ENCODE results near the gene CBX5. TPM values are rescaled to one million over a fixed set of nuclear protein-coding genes. Genes with fewer than 3 reads are reported as not detected.

The CBX5 gene
- total and polyA plus RNA-seq, 9 of the 15 experiments (the other 6 are each of a cell fraction or from before 2014, with no cell fraction given), result 32.6 to 102 (median 59.2) TPM

DNA sequence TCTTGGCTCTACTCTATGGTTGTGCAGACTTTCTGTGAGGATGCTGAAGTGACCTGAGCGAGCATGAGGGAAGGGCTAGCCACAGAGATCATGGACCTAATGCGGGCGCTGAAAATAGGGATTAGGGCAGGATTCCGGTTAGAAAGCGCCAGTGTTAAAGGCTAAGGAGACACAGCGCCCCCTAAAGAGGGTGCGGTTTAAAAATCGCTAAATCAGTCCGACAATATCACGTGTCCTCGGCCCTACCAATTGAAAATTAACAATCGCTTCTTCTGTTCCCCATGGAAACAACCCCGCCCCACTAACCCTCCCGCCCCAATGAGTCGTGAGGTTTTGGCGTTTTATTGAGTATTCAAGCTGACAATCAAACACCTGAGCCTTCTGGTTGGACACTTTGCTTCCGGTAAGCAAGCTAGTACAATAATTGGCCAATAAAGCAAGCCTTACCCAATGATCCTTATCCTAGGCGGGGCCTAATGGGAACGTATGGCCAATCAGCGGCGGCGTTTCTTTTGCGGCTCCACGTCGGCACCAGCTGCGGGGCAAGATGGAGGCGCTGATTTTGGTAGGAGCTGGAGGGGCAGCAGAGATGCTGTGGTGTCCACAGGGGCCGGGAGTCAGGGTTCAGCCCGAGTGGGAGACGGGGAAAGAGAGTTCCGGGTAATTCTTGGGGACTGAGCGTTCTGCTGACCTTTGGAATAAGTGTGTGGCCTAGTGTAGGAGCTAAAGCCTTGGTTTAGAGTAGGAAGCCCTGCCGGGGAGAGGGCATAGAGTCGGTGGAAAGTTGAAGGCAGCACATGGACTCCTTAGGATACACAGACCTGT, 44.9 kb upstream of the CBX5 start, which contains the start of gene COPZ1 (continued):
- TF ChIP-seq THAP12 (CRISPR knock-in tag; IDR thresholded peaks at IDR 0.05), result peak; percentile 76
- TF ChIP-seq, protein P1, sequence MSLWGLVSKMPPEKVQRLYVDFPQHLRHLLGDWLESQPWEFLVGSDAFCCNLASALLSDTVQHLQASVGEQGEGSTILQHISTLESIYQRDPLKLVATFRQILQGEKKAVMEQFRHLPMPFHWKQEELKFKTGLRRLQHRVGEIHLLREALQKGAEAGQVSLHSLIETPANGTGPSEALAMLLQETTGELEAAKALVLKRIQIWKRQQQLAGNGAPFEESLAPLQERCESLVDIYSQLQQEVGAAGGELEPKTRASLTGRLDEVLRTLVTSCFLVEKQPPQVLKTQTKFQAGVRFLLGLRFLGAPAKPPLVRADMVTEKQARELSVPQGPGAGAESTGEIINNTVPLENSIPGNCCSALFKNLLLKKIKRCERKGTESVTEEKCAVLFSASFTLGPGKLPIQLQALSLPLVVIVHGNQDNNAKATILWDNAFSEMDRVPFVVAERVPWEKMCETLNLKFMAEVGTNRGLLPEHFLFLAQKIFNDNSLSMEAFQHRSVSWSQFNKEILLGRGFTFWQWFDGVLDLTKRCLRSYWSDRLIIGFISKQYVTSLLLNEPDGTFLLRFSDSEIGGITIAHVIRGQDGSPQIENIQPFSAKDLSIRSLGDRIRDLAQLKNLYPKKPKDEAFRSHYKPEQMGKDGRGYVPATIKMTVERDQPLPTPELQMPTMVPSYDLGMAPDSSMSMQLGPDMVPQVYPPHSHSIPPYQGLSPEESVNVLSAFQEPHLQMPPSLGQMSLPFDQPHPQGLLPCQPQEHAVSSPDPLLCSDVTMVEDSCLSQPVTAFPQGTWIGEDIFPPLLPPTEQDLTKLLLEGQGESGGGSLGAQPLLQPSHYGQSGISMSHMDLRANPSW (CRISPR knock-in tag; IDR thresholded peaks at IDR 0.05), result peak; percentile 27; the same call in 1 of the 2 replicates
- TF ChIP-seq, protein P2, sequence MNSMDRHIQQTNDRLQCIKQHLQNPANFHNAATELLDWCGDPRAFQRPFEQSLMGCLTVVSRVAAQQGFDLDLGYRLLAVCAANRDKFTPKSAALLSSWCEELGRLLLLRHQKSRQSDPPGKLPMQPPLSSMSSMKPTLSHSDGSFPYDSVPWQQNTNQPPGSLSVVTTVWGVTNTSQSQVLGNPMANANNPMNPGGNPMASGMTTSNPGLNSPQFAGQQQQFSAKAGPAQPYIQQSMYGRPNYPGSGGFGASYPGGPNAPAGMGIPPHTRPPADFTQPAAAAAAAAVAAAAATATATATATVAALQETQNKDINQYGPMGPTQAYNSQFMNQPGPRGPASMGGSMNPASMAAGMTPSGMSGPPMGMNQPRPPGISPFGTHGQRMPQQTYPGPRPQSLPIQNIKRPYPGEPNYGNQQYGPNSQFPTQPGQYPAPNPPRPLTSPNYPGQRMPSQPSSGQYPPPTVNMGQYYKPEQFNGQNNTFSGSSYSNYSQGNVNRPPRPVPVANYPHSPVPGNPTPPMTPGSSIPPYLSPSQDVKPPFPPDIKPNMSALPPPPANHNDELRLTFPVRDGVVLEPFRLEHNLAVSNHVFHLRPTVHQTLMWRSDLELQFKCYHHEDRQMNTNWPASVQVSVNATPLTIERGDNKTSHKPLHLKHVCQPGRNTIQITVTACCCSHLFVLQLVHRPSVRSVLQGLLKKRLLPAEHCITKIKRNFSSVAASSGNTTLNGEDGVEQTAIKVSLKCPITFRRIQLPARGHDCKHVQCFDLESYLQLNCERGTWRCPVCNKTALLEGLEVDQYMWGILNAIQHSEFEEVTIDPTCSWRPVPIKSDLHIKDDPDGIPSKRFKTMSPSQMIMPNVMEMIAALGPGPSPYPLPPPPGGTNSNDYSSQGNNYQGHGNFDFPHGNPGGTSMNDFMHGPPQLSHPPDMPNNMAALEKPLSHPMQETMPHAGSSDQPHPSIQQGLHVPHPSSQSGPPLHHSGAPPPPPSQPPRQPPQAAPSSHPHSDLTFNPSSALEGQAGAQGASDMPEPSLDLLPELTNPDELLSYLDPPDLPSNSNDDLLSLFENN (IDR thresholded peaks at IDR 0.05; ENCODE audit: low read depth in 2 of 2, low read length in 2 of 2), result peak in 1 of 2 experiments; percentile 58; a peak in 2 of 4 replicates
- TF ChIP-seq TBL1XR1 (IDR thresholded peaks at IDR 0.05; ENCODE audit: low read length in 2 of 2), result peak; percentile 22 to 54; a peak in 1 of 4 replicates
- no peak for TF ChIP-seq BRF1 (IDR thresholded peaks at IDR 0.05; ENCODE audit: borderline replicate concordance, extremely low read depth, insufficient read length)
- peak; percentile 98 for TF ChIP-seq ASH1L (IDR thresholded peaks at IDR 0.05; ENCODE audit: borderline replicate concordance, low read depth, partially characterized antibody)
- TF ChIP-seq ZNF311 (CRISPR knock-in tag; IDR thresholded peaks at IDR 0.05), result no peak
- peak; percentile 58; the same call in 1 of the 2 replicates for TF ChIP-seq MXI1 (IDR thresholded peaks at IDR 0.05; ENCODE audit: low read depth, low read length)
- TF ChIP-seq, protein P3, sequence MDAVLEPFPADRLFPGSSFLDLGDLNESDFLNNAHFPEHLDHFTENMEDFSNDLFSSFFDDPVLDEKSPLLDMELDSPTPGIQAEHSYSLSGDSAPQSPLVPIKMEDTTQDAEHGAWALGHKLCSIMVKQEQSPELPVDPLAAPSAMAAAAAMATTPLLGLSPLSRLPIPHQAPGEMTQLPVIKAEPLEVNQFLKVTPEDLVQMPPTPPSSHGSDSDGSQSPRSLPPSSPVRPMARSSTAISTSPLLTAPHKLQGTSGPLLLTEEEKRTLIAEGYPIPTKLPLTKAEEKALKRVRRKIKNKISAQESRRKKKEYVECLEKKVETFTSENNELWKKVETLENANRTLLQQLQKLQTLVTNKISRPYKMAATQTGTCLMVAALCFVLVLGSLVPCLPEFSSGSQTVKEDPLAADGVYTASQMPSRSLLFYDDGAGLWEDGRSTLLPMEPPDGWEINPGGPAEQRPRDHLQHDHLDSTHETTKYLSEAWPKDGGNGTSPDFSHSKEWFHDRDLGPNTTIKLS (IDR thresholded peaks at IDR 0.05; ENCODE audit: borderline replicate concordance, low read depth), result peak; percentile 100
- TF ChIP-seq, protein P4, sequence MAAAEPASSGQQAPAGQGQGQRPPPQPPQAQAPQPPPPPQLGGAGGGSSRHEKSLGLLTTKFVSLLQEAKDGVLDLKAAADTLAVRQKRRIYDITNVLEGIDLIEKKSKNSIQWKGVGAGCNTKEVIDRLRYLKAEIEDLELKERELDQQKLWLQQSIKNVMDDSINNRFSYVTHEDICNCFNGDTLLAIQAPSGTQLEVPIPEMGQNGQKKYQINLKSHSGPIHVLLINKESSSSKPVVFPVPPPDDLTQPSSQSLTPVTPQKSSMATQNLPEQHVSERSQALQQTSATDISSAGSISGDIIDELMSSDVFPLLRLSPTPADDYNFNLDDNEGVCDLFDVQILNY (CRISPR knock-in tag; IDR thresholded peaks at IDR 0.05), result no peak
- TF ChIP-seq, protein P5, sequence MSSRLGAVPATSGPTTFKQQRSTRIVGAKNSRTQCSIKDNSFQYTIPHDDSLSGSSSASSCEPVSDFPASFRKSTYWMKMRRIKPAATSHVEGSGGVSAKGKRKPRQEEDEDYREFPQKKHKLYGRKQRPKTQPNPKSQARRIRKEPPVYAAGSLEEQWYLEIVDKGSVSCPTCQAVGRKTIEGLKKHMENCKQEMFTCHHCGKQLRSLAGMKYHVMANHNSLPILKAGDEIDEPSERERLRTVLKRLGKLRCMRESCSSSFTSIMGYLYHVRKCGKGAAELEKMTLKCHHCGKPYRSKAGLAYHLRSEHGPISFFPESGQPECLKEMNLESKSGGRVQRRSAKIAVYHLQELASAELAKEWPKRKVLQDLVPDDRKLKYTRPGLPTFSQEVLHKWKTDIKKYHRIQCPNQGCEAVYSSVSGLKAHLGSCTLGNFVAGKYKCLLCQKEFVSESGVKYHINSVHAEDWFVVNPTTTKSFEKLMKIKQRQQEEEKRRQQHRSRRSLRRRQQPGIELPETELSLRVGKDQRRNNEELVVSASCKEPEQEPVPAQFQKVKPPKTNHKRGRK (tag; IDR thresholded peaks at IDR 0.05), result no peak
- TF ChIP-seq RCOR1 (IDR thresholded peaks at IDR 0.05; ENCODE audit: borderline replicate concordance in 1 of 2, low read depth in 2 of 2, low read length in 2 of 2), result no peak; a peak in 2 of 4 replicates
